HPDE6-E6E7 (cell line): ENCODE data around the gene GNAS.
"Not testable (repeated sequence)": the region's sequence is repeated elsewhere in the genome, so short reads cannot be mapped to it uniquely, and the experiment has no call there.

Experiments
- DNase-seq: peaks from one replicate; pipeline ENCODE4 v3.0.0; 2011; ENCODE audit warnings: missing footprints; ENCODE audit errors: extremely low spot score

The GNAS gene

DNA sequence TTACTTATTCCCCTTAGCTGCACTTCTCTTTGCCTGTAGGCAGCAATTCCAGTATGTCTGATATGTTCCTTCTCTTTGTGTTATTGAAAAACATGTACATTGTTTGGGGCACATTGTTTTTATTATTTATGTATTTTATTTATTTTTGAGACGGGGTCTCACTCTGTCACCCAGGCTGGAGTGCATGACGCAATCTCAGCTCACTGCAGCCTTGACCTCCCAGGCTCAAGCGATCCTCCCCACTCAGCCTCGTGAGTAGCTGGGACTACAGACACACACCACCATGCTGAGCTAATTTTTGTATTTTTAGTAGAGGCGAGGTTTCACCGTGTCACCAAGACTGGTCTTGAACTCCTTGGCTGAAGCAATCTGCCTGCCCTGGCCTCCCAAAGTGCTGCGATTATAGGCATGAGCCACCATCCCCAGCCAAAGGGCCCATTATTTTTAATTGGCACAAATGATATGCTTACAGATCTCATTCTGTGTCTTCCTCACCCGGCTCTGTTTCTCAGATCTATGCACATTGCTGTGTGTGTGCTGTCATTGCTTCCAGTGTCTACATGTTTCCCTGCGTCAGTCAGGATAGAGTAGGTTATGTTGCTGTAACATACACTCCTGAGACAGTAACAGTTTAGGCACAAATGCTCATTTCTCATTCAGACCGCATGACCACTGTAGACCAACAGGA is 74.4 kb downstream of the GNAS start:
- DNase-seq: no peak

DNA sequence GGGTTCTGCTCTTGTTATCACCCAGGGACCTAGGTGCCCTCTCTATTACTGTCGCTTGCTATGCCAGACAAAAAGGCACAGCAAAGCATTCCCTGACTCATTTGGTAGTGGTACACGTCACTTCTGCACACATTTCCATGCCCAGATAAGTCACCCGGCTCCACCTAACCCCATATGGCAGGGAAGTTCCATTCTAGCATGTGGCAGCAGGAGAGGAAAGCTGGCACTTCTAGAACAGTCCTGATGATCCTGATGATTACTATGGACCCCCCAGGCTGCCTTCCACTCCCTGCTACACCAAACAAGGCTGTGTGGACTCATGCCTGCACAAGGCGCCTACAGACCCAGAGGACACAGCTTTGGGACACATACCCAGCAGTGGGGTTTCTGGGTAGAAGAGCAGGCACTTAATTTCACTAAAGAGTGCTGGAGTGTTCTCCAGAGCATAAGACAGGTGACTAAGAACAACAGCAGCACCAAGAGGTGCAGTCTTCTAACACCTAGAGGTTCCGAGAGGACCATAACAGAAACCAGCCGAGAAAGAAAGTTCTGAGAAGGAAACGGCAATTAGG is 75.1 kb downstream of the GNAS start:
- DNase-seq: no peak

DNA sequence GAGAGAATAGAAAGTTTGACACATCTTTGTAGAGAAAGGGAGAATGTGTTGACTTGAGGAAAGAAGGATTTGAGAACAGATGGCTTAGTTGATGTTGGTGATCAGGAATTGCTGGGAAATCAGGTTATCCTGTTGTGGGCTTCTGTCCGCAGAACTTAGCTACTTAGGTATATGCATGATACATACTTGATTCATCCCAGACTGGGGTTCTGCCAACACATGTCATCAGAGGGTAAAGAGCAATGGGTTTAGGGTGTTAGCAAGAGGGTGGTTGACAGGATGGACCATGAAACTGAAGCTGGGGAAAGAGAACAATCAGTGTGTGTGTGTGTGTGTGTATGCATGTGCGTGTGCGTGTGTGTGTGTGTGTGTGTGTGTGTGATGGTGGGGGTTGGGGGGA is 78.0 kb downstream of the GNAS start:
- DNase-seq: no peak

DNA sequence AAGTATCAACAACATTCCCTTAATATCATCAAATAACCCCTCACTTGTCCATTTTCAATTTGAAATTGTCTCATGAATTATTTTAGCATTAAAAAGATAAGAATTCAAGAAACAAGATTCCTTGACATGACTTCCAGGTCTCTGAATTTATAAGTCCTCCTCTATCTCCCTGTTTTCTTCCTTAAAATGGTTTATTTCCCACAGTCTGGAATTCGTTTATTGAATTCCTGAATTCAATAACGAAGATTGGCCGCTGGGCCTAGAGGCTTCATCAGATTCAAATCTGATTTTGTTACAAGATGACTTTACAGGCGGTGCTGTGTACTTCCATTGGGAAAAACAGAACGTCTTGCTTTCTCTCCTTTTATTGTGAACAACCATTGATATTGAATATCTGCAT is 79.7 kb downstream of the GNAS start:
- DNase-seq: no peak

DNA sequence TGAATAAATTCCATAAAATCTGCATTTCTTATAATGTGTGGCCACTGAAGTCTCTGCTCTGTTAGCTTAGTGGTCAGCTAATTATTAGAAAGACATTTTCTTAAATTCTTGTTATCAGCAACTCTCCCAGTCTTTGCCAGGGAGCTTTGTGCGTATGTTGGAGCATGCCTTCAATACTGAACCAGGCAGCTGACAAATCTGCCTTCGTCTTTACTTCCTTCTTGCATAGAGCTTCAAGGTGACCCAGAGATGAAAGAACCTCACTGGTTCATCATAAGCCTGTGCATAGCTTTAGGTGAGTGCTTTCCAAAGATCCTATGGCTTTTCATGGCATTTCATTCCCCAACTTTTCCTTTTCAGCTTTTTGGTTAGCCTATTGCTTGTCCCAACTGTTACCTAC is 85.6 kb downstream of the GNAS start:
- no peak for DNase-seq

- DNase-seq: no peak
These were observed 86.0 kb downstream of the GNAS start for GRCh38 chr20:58938541-58938940.

GRCh38 chr20:58941471-58941870 is 89.0 kb downstream of the GNAS start:
- DNase-seq: no peak

GRCh38 chr20:58942549-58942948 is 90.0 kb downstream of the GNAS start:
- no peak for DNase-seq

GRCh38 chr20:58944610-58945009 is 92.1 kb downstream of the GNAS start:
- DNase-seq: no peak

DNA sequence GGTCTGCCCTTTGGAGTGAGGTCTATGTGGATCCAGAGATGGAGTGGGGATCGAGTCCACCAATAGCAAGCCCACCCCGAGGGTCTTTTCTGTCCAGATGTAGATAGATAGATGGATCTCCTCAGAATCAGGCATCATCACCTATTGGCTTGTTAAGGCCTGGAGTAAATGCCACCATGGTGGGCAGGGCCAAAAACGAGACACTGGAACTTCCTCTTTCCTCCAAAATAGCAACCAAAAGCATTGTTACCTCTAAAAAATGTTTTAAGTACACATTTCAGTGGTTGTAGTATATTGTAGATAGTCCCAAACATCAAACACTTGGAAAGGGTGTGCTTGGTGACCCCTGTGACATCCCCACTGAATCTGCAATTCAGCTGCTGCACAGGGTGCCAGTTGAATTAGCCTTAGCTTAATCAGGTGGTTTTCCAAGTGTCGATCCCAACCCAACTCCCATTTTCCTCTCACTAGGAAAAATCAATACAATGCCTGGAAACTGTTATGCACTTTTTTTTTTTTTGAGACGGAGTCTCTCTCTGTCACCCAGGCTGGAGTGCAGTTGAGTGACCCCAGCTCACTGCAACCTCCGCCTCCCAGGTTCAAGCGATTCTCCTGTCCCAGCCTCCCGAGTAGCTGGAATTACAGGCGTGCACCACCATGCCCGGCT is 93.6 kb downstream of the GNAS start:
- no peak for DNase-seq

DNA sequence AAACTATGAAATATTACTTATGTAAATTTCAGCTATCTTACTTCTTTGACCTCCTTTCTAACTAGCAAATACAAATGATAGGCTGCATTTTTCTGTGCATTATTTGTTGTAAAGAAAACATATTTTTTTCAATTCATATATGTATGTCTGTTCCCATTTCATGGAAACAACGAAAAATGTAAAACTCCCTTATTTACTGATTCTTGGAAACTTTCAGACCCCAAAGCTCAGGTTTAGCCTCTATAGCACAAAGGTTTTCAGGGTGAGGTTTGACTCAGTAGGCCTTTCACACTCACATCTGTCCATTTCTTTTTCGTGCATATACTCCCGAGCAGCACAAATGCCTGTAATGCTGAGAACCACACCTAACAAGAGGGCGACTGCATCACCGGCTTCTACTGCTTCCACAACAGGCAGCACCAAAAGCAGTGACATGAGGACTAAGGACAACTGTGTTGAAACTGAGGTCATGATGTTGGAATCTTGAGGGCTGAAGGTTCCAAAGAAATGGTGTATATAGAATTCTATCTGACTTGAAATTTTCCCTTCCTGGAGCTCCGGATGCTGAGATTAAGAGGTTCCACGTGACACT is 95.4 kb downstream of the GNAS start:
- not testable (repeated sequence) for DNase-seq

- DNase-seq: no peak
These were observed 98.1 kb downstream of the GNAS start for GRCh38 chr20:58950603-58951002.

DNA sequence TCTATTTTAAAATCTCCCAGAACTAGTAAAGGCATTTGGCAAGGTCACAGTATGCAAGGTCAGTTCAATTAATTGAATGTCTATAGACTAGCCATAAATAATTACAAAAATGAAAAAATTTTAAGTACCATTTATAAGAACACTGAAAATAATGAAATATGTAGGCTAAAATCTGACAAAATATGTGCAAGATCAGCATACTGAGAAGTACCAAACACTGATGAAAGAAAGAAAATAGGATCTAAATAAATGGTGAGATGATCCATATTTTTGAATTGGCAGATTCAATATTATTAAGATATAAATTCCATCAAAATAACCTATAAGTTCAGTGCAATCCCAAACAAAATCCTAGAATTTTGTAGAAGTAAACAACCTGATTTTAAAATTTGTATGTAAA is 100.5 kb downstream of the GNAS start:
- DNase-seq: no peak

GRCh38 chr20:58956078-58956477 is 103.6 kb downstream of the GNAS start:
- no peak for DNase-seq

GRCh38 chr20:58959652-58960051 is 107.1 kb downstream of the GNAS start:
- DNase-seq: no peak
